ENCODE measurements around the gene PLA2G2E.

Gene PLA2G2E

DNA sequence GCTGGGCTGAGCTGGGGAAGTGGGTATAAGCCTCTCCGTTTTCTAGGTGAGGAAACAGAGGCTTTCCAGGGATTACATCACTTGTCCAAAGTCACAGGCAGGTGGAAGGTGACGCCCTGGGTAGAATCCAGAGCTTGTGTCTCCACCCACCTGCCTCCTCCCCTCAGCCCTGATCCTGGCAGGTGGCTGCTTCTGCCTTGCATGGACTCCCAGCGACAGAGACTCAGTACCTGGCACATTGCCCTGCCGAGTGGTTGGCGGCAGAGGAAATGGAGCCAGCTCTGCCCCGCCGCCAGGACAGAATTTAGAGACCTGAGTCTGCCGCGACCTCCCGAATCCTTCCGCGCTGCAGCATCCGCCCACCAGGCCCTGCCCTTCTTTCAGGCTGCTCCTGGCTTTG, 2.1 kb downstream of the PLA2G2E start:
- TF ChIP-seq, protein P1, sequence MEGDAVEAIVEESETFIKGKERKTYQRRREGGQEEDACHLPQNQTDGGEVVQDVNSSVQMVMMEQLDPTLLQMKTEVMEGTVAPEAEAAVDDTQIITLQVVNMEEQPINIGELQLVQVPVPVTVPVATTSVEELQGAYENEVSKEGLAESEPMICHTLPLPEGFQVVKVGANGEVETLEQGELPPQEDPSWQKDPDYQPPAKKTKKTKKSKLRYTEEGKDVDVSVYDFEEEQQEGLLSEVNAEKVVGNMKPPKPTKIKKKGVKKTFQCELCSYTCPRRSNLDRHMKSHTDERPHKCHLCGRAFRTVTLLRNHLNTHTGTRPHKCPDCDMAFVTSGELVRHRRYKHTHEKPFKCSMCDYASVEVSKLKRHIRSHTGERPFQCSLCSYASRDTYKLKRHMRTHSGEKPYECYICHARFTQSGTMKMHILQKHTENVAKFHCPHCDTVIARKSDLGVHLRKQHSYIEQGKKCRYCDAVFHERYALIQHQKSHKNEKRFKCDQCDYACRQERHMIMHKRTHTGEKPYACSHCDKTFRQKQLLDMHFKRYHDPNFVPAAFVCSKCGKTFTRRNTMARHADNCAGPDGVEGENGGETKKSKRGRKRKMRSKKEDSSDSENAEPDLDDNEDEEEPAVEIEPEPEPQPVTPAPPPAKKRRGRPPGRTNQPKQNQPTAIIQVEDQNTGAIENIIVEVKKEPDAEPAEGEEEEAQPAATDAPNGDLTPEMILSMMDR (conservative IDR thresholded peaks at IDR 0.05; ENCODE audit: low read depth, low read length), result no peak
- no peak overlapping the region for H3K4me3 ChIP-seq (ENCODE audit: low read length)
- no peak for DNase-seq (ENCODE audit: low read depth)

DNA sequence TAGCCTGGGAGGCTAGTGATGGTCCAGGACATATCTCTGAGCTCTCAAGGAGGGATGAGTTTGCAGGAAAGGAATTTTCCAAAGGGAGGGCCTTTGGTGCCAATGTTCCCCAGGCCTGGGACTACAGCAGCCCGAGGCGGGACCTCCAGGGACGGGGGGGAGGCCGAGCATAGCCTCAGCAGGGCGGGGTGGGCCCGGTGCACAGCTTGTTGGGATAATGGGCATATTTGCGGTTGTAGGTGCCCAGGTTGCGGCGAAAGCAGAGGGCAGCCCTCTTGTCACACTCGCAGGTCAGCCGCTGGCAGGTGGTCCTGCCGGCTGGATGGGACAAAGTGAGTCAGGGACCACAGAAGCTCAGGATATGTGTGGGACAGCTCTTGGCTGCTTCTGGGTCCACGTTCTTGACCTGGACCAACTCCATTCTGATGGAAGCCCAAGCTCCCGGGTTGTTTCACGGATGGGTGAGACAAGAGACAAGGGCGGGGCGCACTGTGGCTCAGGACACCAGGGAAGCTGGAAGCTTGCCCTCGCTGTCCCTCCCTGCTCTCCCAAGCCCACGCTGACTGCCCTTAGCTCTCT, 3.2 kb downstream of the PLA2G2E start:
- DNase-seq (ENCODE audit: low read depth), result no peak
- TF ChIP-seq, protein P1 (conservative IDR thresholded peaks at IDR 0.05; ENCODE audit: low read depth, low read length), result no peak
- no peak overlapping the region for H3K4me3 ChIP-seq (ENCODE audit: low read length)

DNA sequence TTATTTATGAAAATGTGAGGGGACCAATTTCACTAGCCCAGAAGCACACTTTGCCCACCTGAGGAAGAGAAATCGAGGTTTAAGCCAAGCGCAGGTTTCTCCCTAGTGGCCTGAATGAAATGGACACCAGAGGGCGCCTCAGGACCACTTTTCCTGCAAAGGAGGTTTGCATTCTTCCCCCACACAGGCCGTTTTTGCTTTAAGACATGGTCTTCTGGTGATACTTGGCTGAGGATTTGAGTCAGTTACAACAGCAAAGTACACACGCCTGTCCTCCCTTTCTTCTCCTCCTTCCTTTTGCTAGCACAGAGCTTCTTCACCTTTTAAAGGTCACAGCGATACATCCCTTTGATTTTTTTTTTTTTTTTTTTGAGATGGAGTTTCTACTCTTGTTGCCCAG, 5.4 kb downstream of the PLA2G2E start:
- DNase-seq (ENCODE audit: low read depth), result no peak
- H3K4me3 ChIP-seq (ENCODE audit: low read length), result no peak overlapping the region
- TF ChIP-seq, protein P1 (conservative IDR thresholded peaks at IDR 0.05; ENCODE audit: low read depth, low read length), result peak; percentile 93

DNA sequence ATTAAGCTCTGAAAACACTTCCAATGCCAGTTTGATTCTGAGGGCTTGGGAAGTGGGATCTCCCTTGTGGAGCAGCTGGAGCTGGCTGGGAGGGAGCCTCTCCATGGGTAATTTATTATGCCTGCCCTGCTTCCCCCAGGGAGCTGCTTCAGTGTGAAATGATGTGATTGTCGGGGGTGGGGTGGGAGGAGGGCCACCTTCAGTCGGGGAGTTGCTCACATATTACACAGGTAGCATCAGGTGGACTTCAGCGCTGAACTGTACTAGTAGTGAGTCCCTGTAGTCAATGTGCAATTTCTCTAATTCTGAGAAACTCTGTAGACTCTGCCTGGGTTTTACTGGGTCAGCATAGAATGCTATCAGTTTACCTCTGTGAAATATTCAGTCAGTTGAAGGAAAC, 12.8 kb downstream of the PLA2G2E start:
- TF ChIP-seq, protein P1 (conservative IDR thresholded peaks at IDR 0.05; ENCODE audit: low read depth, low read length), result no peak
- H3K4me3 ChIP-seq (ENCODE audit: low read length), result no peak overlapping the region
- no peak for DNase-seq (ENCODE audit: low read depth)

DNA sequence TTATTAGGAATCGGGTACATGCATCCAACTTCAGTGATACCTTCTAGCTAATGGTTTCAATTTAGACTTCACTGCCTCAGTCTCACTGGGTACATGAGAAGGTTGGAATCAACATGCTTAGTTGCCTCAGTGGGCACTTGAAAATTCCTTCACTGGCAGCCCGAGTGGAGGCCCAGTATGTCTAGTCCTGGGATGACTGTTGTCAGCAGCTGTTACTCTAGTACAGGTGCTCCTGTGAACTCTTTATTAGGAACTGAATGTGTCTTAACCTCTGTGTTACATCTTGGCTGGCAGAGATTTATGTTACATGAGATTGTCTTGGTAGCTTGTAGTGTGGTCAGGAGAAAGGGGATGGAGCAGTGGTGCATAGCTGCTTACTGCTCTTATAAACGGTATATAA, 13.4 kb downstream of the PLA2G2E start:
- no peak overlapping the region for H3K4me3 ChIP-seq (ENCODE audit: low read length)
- TF ChIP-seq, protein P1 (conservative IDR thresholded peaks at IDR 0.05; ENCODE audit: low read depth, low read length), result no peak
- no peak for DNase-seq (ENCODE audit: low read depth)

DNA sequence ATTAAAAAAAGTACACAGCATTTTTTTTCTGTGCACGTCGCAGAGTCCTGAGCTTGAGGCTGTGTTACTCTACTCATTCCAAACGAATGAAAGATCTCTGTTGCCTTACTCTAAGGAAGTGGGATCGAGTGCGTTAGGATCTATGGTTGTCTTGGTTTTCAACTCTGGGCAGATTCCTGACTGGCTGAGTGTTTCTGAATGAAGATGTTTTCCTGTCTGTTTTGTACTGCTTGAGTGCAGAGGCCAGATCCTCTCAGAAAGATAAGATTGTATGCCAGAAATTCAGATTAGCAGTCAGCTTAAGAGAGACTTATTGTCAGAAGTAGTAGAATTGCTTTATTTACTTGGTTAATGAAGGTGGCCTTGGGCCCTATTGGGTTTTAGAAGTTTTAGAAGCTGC, 14.0 kb downstream of the PLA2G2E start:
- no peak for DNase-seq (ENCODE audit: low read depth)
- no peak overlapping the region for H3K4me3 ChIP-seq (ENCODE audit: low read length)
- TF ChIP-seq, protein P1 (conservative IDR thresholded peaks at IDR 0.05; ENCODE audit: low read depth, low read length), result no peak

DNA sequence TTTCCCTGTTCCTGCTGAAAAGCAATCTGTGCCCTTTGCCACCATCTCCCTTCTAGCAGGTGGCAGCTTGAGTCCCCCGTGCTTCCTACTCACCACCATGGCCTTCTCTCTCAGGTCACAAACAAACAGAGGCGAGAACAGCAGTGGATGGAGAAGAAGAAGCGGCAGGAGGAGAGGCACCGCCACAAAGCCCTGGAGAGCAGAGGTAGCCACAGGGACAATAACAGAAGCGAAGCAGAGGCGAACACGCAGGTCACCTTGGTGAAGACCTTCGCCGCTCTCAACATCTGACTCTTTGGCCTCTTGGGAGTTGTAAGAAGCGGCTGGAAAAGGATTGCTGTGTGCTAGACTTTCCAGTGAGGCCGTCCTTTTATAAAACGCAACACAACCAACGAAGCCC, 16.0 kb downstream of the PLA2G2E start:
- DNase-seq (ENCODE audit: low read depth), result no peak
- no peak overlapping the region for H3K4me3 ChIP-seq (ENCODE audit: low read length)
- TF ChIP-seq, protein P1 (conservative IDR thresholded peaks at IDR 0.05; ENCODE audit: low read depth, low read length), result no peak
